ENCODE measurements around the gene SORL1. TPM values are rescaled to one million over a fixed set of nuclear protein-coding genes. Genes with fewer than 3 reads are reported as not detected.

Gene SORL1
- total and polyA plus RNA-seq, 9 of the 15 experiments (the other 6 are each of a cell fraction or from before 2014, with no cell fraction given), result 0.01 to 0.66 TPM; not detected in 7

DNA sequence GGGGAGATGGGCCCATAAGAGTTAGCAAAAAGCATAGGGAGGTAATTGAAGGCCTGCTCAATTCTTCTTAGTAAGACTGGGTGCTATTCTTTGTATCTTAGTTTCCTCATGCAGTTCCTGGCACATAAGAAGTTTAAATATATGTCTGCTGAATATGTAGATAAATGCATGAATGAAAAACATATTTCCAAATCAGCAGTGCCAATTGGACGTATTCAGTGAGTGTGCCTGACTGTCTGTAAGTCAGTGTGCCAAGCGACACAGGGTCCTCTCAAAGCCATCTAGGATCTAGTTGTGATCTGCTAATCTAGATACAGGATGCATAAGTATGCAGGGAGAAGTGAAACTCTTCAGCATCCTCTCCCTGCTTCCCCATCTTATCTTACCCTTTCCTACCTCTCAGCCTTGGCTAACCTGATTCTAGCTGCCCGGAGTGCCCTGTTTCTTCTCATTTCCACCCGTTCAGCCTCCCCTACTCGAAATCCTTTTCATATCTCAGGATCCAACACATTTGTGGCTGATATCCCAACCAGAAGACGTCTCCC, 91.8 kb downstream of the SORL1 start:
- ChIA-PET CTCF (ENCODE audit: low intra/inter-chr PET ratio) (no interaction called here), POLR2A (interaction anchor here (0.6 kb wide), 1 partner anchor 20 kb away, joined by 3 read pairs; no protein-coding TSS in a partner anchor)
- no peaks in the 10 kb centered on the region for H3K79me2 ChIP-seq (ENCODE audit: control insufficient read depth, insufficient read depth, low read length)
- no peaks in the 10 kb centered on the region for H3K9me1 ChIP-seq (ENCODE audit: control insufficient read depth, insufficient read depth, low read length)
- H4K20me1 ChIP-seq (replicated peaks; ENCODE audit: control insufficient read depth, insufficient read depth, low read length), result no peaks in the 10 kb centered on the region
- no peak for FAIRE-seq
- H3K9me3 ChIP-seq (replicated peaks; ENCODE audit: control insufficient read depth, insufficient read depth, low read depth, low read length), result no peaks in the 10 kb centered on the region
- no peak for TF ChIP-seq YBX1 (IDR thresholded peaks at IDR 0.05)
- no peak for TF ChIP-seq RCOR1 (IDR thresholded peaks at IDR 0.05; ENCODE audit: borderline replicate concordance in 1 of 2, low read depth in 2 of 2, low read length in 2 of 2)
- TF ChIP-seq ELF4 (CRISPR knock-in tag; IDR thresholded peaks at IDR 0.05), result no peak
- TF ChIP-seq, protein P1, sequence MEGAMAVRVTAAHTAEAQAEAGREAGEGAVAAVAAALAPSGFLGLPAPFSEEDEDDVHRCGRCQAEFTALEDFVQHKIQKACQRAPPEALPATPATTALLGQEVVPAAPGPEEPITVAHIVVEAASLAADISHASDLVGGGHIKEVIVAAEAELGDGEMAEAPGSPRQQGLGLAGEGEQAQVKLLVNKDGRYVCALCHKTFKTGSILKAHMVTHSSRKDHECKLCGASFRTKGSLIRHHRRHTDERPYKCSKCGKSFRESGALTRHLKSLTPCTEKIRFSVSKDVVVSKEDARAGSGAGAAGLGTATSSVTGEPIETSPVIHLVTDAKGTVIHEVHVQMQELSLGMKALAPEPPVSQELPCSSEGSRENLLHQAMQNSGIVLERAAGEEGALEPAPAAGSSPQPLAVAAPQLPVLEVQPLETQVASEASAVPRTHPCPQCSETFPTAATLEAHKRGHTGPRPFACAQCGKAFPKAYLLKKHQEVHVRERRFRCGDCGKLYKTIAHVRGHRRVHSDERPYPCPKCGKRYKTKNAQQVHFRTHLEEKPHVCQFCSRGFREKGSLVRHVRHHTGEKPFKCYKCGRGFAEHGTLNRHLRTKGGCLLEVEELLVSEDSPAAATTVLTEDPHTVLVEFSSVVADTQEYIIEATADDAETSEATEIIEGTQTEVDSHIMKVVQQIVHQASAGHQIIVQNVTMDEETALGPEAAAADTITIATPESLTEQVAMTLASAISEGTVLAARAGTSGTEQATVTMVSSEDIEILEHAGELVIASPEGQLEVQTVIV (CRISPR knock-in tag; IDR thresholded peaks at IDR 0.05; ENCODE audit: borderline replicate concordance), result no peak
- no peak for TF ChIP-seq TAF1 (IDR thresholded peaks at IDR 0.05; ENCODE audit: control insufficient read depth, extremely low read depth, insufficient read depth, low read length, severe bottlenecking)
- TF ChIP-seq HCFC1 (IDR thresholded peaks at IDR 0.05; ENCODE audit: low read depth, low read length), result no peak
- no peak for TF ChIP-seq PHB2 (IDR thresholded peaks at IDR 0.05; ENCODE audit: low read depth)
- TF ChIP-seq PRMT5 (CRISPR knock-in tag; IDR thresholded peaks at IDR 0.05), result no peak
- TF ChIP-seq NFIC (IDR thresholded peaks at IDR 0.05), result no peak
- no peak for TF ChIP-seq KAT2B (IDR thresholded peaks at IDR 0.05; ENCODE audit: low read depth, low read length)
- H3K4me2 ChIP-seq (ENCODE audit: insufficient read depth, low read length), result no peak overlapping the region
- BruUV-seq (replicated peaks), result no TSS peak
- no peak overlapping the region for H3K4me3 ChIP-seq
- in situ Hi-C loops (cut with MboI), result no loop called here
- H3K9ac ChIP-seq (ENCODE audit: insufficient read depth in 1 of 2, low read depth in 2 of 2, low read length in 2 of 2), result no peak overlapping the region
- no peak for DNase-seq (ENCODE audit: extremely low read depth in 1 of 4, low spot score in 3 of 4)
- ATAC-seq, result no peak
- no peaks in the 10 kb centered on the region for H3K27me3 ChIP-seq (ENCODE audit: control insufficient read depth in 2 of 2, insufficient read depth in 2 of 2, low read length in 2 of 2)
- no peak overlapping the region for H2AFZ ChIP-seq (ENCODE audit: low read depth, low read length)
- WGBS (ENCODE audit: insufficient coverage, low coverage, missing lambda C conversion rate), result 0% methylated on average over 6 of the region's 6 CpGs
- no peak overlapping the region for H3K27ac ChIP-seq (ENCODE audit: extremely low read depth, low read depth, low read length)
- intact Hi-C loops (cut with micrococcal nuclease), result no loop called here
- no peaks in the 10 kb centered on the region for H3K36me3 ChIP-seq (ENCODE audit: control insufficient read depth, insufficient read depth, low read length)
- no peaks in the 10 kb centered on the region for H3K4me1 ChIP-seq (replicated peaks in 1 of 2; ENCODE audit: control insufficient read depth in 2 of 2, insufficient read depth in 2 of 2, low read length in 2 of 2)
